DMS114 treated with DMSO at 0.1 percent for 48 hours (cell line): Measurements from ENCODE around the gene ADAMTS17.

Experiments
- DNase-seq: peaks from one replicate; lab custom pipeline; 2025; ENCODE audit not compliant: unreplicated experiment; lab: John Stamatoyannopoulos, UW

ADAMTS17 gene

GRCh38 chr15:100056411-100057072 is 285.2 kb downstream of the ADAMTS17 start:
- DNase-seq, result no peak

- DNase-seq, result no peak
These were observed 286.0 kb downstream of the ADAMTS17 start for GRCh38 chr15:100055821-100056220.

- no peak for DNase-seq
These were observed 287.2 kb downstream of the ADAMTS17 start for GRCh38 chr15:100054539-100054938.

- no peak for DNase-seq
These were observed 288.2 kb downstream of the ADAMTS17 start for GRCh38 chr15:100053474-100054121.

- DNase-seq, result no peak
These were observed 288.9 kb downstream of the ADAMTS17 start for GRCh38 chr15:100052716-100053473.

GRCh38 chr15:100050877-100051786 is 290.6 kb downstream of the ADAMTS17 start:
- DNase-seq, result no peak

GRCh38 chr15:100049936-100050876 is 291.6 kb downstream of the ADAMTS17 start:
- DNase-seq, result no peak

GRCh38 chr15:100049483-100049882 is 292.3 kb downstream of the ADAMTS17 start:
- no peak for DNase-seq

- no peak for DNase-seq
These were observed 293.0 kb downstream of the ADAMTS17 start for GRCh38 chr15:100048736-100049135.

GRCh38 chr15:100043692-100044091 is 298.1 kb downstream of the ADAMTS17 start:
- DNase-seq, result no peak

GRCh38 chr15:100043068-100043641 is 298.6 kb downstream of the ADAMTS17 start:
- DNase-seq, result no peak

- DNase-seq, result no peak
These were observed 299.2 kb downstream of the ADAMTS17 start for GRCh38 chr15:100042558-100042957.

GRCh38 chr15:100041127-100041828 is 300.5 kb downstream of the ADAMTS17 start:
- no peak for DNase-seq

GRCh38 chr15:100039994-100040393 is 301.8 kb downstream of the ADAMTS17 start:
- DNase-seq, result no peak

GRCh38 chr15:100038736-100039135 is 303.0 kb downstream of the ADAMTS17 start:
- DNase-seq, result no peak

GRCh38 chr15:100037901-100038300 is 303.9 kb downstream of the ADAMTS17 start:
- DNase-seq, result no peak

GRCh38 chr15:100036015-100036414 is 305.8 kb downstream of the ADAMTS17 start:
- DNase-seq, result no peak

- no peak for DNase-seq
These were observed 307.6 kb downstream of the ADAMTS17 start for GRCh38 chr15:100034191-100034590.
